ENCODE data around the gene IFT80.
A peak's percentile ranks its signal among the peaks of the same experiment; 100 is the strongest.

The IFT80 gene

DNA sequence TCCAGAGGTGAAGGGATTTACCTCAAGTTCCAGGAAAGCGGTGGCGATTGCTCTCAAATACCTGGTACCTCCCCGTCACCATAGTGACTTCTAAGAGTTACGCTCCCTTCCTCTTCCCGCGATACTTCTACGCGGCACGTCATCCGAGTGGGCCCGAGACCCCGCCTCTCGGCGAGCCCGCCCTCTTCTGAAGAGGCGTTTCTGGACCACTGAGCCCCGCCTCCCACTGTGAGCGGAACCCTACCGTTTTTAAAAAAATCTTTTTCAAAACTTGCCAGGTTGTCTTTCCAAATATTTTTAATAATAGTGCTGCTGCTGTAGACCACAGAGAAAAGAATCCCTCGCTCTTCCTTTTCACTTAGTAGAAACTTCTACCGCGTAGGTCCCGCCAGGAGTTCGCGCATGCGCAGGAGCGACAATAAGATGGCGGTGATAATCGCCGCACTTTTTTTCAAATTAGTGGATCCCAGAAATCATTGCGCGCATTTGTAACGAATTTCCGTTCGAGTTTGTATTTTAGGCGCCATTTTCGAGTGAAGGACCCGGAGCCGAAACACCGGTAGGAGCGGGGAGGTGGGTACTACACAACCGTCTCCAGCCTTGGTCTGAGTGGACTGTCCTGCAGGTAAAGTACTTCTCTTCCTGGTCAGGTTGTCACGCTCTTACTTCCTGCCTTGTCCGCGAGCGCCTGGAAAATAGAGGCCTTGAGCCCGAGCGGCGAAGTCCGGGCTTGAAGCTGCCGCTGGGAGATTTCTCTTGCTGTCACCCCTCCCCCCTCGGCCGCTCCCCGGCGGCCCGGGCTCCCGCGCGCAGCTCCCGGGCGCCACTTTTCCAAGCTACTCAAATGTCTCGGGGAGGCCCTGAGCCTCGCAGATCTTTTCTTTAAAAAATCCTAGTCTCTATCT lies at the start of gene IFT80, which contains the start of gene SMC4:
Gene IFT80, minus strand, starts transcription at position 101 of the 905 bp plus-strand sequence. CDS start 14,625 bp downstream, outside the sequence.
Gene SMC4, plus strand, starts transcription at position 526 of the 905 bp plus-strand sequence. CDS start 1,177 bp downstream, outside the sequence.
- FAIRE-seq (peak; percentile 82), DNase-seq (ENCODE audit: low spot score) (peak; percentile 94)

- peak; percentile 44 for FAIRE-seq
These were observed 48.5 kb upstream of the IFT80 start for GRCh38 chr3:160447544-160447943.

GRCh38 chr3:160446522-160447056 lies 47.6 kb upstream of the IFT80 start:
- FAIRE-seq (no peak), DNase-seq (ENCODE audit: low spot score) (no peak)

More at GRCh38 chr3:160447544-160447943, 48.5 kb upstream of the IFT80 start:
- DNase-seq (ENCODE audit: low spot score): no peak

GRCh38 chr3:160445854-160446253 lies 46.8 kb upstream of the IFT80 start:
- no peak for FAIRE-seq
- no peak for DNase-seq (ENCODE audit: low spot score)

DNA sequence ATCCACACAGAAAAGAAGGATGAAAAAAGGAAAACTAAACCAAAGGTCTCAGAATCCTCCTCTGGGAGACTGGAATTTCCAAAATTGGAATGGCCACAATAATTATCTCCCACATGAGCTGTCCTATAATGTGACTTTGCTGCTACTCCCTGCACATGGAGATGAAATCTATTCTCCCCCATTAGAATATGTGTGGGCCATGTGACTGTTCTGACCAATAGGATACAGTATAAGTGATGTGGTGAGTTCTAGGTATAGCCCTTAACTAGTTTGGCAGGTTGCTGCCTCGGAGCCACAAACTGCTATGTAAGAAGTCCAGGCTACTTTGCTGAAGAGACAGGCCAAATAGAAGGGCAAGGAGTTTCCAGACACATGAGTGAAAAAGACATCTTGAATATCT lies 45.4 kb upstream of the IFT80 start:
- DNase-seq (ENCODE audit: low spot score): no peak

DNA sequence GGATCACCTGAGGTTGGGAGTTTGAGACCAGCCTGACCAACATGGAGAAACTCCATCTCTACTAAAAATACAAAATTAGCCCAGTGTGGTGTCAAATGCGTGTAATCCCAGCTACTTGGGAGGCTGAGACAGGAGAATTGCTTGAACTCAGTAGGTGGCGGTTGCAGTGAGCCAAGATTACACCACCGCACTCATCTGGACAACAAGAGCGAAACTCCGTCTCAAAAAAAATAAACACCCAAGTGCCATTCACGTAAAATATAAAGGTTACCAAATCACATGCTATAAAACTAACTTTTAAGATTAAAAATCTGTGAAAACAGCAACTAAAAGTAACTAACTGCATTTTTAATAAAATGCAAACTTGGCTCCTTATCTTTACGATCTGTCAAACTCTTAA lies 41.7 kb upstream of the IFT80 start:
- no peak for FAIRE-seq
- DNase-seq (ENCODE audit: low spot score): no peak

More for the DNA sequence above, 45.4 kb upstream of the IFT80 start:
- no peak for FAIRE-seq

GRCh38 chr3:160437083-160437455 lies 38.0 kb upstream of the IFT80 start:
- no peak for FAIRE-seq

DNA sequence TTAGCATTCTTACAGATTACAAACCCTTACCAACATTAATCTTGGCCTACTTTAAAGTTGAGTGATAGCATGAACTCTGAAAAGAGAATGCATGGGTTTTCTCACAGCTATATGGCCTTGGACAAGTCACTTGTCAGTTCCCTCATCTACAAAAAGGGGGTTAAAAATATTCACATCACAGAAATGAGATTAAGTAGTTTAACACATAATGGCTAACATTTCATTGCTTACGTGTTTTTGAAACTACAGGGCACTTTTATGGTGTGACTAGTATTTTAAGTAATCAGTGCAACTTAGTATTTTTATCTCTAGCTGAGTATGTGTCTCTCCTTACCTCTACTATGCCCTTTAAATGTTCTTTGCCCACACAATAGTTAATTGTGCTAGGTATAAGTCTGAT lies 36.7 kb upstream of the IFT80 start:
- DNase-seq (ENCODE audit: low spot score): no peak
- no peak for FAIRE-seq

More at GRCh38 chr3:160437083-160437455, 38.0 kb upstream of the IFT80 start:
- no peak for DNase-seq (ENCODE audit: low spot score)

DNA sequence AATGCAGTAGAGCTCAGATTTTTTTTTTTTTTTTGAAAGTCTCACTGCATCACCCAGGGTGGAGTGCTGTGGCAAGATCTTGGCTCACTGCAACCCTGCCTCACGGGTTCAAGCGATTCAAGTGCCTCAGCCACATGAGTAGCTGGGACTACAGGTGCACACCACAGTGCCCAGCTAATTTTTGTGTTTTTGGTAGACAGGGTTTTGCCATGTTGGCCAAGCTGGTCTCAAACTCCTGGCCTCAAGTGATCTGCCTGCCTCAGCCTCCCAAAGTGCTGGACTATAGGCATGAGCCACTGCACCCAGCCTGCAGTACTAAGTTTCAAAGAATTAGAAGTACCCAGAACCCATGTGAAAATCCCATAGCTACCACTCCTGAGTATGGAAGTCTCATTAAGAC lies 36.1 kb upstream of the IFT80 start:
- no peak for DNase-seq (ENCODE audit: low spot score)
- no peak for FAIRE-seq

DNA sequence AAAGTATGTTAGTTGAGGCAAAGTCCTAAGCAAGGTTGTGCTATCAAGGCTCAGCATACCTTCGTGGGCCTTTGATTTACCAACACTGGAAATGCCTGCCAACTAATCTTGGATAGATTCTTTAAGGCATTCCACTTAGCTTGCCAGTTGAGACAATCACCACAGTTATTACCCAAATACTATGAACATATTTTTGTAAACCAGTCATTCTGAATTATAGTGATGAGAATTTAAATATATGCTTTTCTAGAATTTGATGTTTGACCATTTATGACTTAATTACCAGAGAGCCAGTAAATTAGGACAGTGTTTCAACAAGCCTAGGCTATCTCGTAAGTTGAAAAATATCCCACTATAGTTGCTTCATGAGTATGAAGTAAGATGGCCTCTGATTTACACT lies 35.0 kb upstream of the IFT80 start:
- FAIRE-seq (no peak), DNase-seq (ENCODE audit: low spot score) (no peak)

GRCh38 chr3:160427832-160428424 lies 28.9 kb upstream of the IFT80 start:
- DNase-seq (ENCODE audit: low spot score) (no peak), FAIRE-seq (no peak)

- no peak for DNase-seq (ENCODE audit: low spot score)
- FAIRE-seq: no peak
These were observed 18.3 kb upstream of the IFT80 start for GRCh38 chr3:160417311-160417710.

DNA sequence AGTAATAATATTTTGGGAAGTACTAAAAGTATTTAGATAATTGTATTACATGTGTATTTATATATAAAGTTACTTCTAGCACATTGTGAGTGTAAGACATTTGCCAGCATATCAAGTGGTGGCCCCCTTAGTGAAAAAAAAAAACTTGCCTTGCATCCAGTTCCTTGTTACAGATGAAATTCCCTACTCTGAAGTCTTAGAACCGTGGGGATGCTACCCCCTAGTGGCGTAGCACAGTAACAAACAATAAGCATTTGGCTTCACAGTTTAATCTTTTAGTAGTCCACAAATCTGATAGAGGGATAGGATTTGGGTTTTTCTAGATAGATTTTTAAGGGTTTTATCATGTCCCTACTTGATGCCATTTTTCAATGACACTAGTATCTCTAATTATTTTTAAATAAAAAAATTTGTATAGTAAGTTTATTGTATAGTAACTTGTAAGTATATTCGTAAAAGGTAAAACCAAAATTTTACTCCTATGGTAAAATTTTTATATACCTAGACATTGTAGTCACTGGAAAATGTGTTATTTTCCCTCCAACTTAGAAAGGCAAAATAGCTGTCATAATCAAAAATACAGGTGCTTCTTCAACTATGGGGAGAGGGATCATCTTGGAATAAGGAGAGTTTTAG lies 14.7 kb upstream of the IFT80 start:
- FAIRE-seq (peak; percentile 87), DNase-seq (ENCODE audit: low spot score) (peak; percentile 71)

DNA sequence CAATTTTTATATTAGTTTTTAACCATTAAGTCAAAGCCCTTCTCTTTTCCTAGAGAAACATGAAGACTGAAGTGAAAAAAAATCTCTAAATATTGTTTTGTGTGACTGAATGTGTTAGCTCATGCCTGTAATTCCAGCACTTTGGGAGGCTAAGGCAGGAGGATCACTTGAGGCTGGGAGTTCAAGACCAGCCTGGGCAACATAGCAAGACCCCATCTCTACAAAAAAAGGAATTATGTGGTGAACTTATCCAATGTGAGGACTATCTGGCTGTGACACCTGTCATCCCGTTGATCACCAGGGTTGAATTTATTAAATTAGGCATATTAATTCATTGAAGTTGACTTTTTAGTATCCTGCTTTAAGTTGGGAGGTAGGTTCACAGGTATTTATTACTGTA lies 13.5 kb upstream of the IFT80 start:
- FAIRE-seq: no peak
- no peak for DNase-seq (ENCODE audit: low spot score)

GRCh38 chr3:160409812-160410610 lies 11.0 kb upstream of the IFT80 start:
- FAIRE-seq: no peak
- DNase-seq (ENCODE audit: low spot score): no peak

- FAIRE-seq (no peak), DNase-seq (ENCODE audit: low spot score) (no peak)
These were observed 4.9 kb upstream of the IFT80 start for GRCh38 chr3:160403796-160404470.

DNA sequence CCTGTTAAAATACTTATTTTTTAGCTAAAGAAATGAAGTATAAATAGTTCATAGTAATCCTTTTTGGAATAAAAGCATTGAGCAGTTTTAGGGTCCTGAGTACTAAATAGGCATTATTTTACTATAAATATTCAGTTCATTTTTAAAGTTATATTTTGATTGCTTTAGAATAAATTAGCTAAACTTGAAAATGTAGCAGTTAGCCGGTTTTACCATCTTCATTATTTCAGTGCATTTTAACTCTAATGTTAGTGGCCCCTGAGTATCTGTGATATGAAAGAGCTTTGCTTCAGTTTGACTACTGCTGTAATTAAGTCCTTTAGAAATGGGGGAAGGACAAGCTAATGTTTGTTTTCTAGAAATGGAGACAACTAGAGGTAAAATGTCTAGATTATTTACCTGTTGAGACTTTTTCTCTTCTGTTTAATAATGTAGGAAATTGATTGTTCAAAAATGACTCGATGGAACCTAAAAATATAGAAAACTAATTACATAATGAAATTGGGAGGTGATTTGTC lies 4.1 kb upstream of the IFT80 start:
- FAIRE-seq (no peak), DNase-seq (ENCODE audit: low spot score) (no peak)

GRCh38 chr3:160402221-160403027 lies 3.4 kb upstream of the IFT80 start:
- FAIRE-seq (no peak), DNase-seq (ENCODE audit: low spot score) (no peak)

All from RCC 7860 (cell line).